Large intestine (tissue), 3 donors: ENCODE data around the gene SLC5A1. TPM values are rescaled to one million over a fixed set of nuclear protein-coding genes. Genes with fewer than 3 reads are reported as not detected.
A peak's percentile ranks its signal among the peaks of the same experiment; 100 is the strongest.

Experiments
- DNase-seq, 2 donors: peaks; one replicate each; pipeline versions ENCODE4 v3.0.0 to v3.0.0-alpha.2; 2013
- H3K27ac ChIP-seq: one replicate; pipeline ENCODE4 v1.5.1; 2013; ENCODE audit warnings: low read length
- H3K27me3 ChIP-seq: 2 replicates; pipeline ENCODE4 v1.6.1; 2013; ENCODE audit warnings: low read length; ENCODE audit not compliant: control insufficient read depth, insufficient read depth
- H3K36me3 ChIP-seq: 2 replicates; pipeline ENCODE4 v1.6.1; 2013; ENCODE audit warnings: low read length; ENCODE audit not compliant: control insufficient read depth, insufficient read depth
- H3K4me1 ChIP-seq: one replicate; pipeline ENCODE4 v1.6.1; 2013; ENCODE audit warnings: low read length; ENCODE audit not compliant: control insufficient read depth, insufficient read depth
- H3K4me3 ChIP-seq: one replicate; pipeline ENCODE4 v1.5.1; 2013; ENCODE audit warnings: low read length
- H3K9me3 ChIP-seq: one replicate; pipeline ENCODE4 v1.6.1; 2013; ENCODE audit warnings: mild to moderate bottlenecking, low read depth, low read length, moderate library complexity; ENCODE audit not compliant: control insufficient read depth
- WGBS: methylation state at CpG from one replicate; pipeline ENCODE4 v1.1.5; 2013; ENCODE audit warnings: low lambda C conversion rate; ENCODE audit not compliant: insufficient coverage; 5-methylcytosine and 5-hydroxymethylcytosine counted together
- polyA plus RNA-seq: library from polyadenylated mRNA; unstranded; fragments of 120-200 nt; gene quantifications from one replicate; pipeline ENCODE4 v1.2.1, GENCODE V29; 2013

The SLC5A1 gene
- polyA plus RNA-seq, 1 donor: 166 TPM

DNA sequence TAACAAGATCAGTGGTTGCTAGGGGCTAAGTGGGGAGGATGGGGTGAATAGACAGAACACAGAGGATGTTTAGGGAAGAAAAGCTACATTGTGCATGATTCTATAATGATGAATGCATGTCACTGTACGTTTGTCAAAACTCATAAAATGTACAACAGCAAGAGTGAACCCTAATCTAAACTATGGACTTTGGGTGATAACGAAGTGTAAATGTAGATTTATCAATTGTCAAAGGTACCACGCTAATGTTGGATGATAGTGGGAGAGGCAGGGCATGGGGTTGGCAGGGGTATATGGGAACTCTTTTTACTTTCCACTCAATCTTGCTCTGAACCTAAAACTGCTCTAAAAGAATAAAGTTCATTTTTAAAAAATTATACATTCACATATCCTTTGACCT lies 21.3 kb upstream of the SLC5A1 start:
- Histone ChIP-seq H3K4me3 (no peak overlapping the region), H3K27me3 (no peaks in the 10 kb centered on the region), H3K9me3 (no peaks in the 10 kb centered on the region), H3K27ac (peak overlapping the region; percentile 90), H3K4me1 (peaks cover 35% of the 10 kb centered on the region), H3K36me3 (no peaks in the 10 kb centered on the region)
- peak in 1 of 2 donors; percentile 68 for DNase-seq
- WGBS: 20% methylated on average over 1 of the region's 3 CpGs

DNA sequence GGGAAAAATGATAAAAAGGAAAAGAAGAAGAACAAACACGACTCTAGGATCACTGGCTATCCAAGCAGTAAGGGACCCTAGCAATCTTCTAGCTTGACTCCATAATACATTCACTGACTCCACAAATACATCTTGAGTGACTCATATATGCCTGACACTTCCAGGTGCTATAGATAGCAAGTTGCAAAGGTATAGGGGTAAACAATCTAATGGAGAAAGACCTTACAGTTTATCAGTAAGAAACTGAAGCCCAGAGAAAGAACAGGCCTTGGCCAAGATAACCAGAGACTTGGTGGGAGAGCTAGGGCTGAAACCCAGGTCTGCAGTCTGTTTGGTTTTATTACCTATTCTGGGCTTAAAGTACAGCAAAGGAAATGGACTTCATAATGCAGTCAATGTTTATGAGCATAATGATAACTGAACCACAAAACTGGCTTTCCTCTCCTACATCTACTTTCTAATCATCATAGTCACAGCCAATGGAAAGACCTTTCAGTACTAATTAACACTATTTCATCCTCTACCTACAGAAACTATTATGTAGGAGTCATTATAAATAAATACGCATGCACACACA lies 19.7 kb upstream of the SLC5A1 start:
- H3K36me3 ChIP-seq: no peaks in the 10 kb centered on the region
- H3K4me3 ChIP-seq: no peak overlapping the region
- peak; percentile 78 to 92 for DNase-seq
- no peaks in the 10 kb centered on the region for H3K27me3 ChIP-seq
- H3K4me1 ChIP-seq: peaks cover 35% of the 10 kb centered on the region
- peak overlapping the region; percentile 90 for H3K27ac ChIP-seq
- no peaks in the 10 kb centered on the region for H3K9me3 ChIP-seq
- WGBS: 0% methylated on average over 1 of the region's 2 CpGs

DNA sequence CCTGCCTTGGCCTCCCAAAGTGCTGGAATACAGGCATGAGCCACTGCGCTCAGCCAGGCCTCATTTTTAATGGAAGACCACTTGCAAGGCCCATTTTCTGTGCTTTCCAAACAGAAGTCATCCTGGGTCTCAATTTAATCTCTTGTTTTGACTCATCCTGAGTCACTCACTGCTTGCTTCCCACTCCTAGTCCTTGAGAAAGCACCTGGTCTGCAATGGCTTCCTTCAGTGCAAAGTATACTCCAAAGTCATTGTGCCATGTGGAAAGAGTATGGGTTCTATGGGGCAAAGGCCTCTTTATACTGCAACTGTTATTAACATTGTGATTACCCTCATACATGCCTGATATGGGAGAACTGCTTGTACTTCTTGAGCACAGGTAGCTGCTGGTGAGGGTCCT lies 18.3 kb upstream of the SLC5A1 start:
- no CpG with 5 or more reads among the region's 1 CpG for WGBS
- Histone ChIP-seq H3K9me3 (no peaks in the 10 kb centered on the region), H3K4me3 (no peak overlapping the region), H3K4me1 (peaks cover 38% of the 10 kb centered on the region), H3K27me3 (no peaks in the 10 kb centered on the region), H3K27ac (peak overlapping the region; percentile 90), H3K36me3 (no peaks in the 10 kb centered on the region)
- peak; percentile 87 to 96 for DNase-seq

- Histone ChIP-seq H3K36me3 (no peaks in the 10 kb centered on the region), H3K27me3 (no peaks in the 10 kb centered on the region), H3K4me1 (peaks cover 14% of the 10 kb centered on the region), H3K9me3 (no peaks in the 10 kb centered on the region), H3K27ac (no peak overlapping the region), H3K4me3 (no peak overlapping the region)
- peak in 1 of 2 donors; percentile 60 for DNase-seq
- 67% methylated on average over 2 of the region's 4 CpGs for WGBS
These were observed 12.4 kb upstream of the SLC5A1 start for GRCh38 chr22:32030518-32031247.

DNA sequence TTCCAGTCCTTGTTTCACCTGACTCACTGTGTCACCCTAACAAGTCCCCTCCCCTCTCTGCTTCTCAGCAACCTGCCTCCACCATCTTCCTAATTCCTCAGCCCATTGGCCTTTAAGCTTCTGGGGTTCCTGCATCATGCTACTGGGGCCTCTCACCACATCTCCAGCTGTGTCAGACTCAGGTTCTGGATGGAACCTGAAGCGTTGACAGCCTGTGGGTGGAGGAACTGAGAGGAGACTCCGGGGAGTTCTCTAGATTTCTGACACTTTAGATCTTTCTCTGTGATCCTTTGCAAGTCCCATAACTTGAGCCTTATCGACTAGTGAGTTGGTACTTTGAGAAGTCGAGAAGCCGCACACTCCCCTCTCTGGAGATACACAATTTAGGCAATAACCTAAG lies 11.6 kb upstream of the SLC5A1 start:
- H3K4me1 ChIP-seq: peaks cover 14% of the 10 kb centered on the region
- no peak overlapping the region for H3K4me3 ChIP-seq
- no peaks in the 10 kb centered on the region for H3K36me3 ChIP-seq
- no peaks in the 10 kb centered on the region for H3K27me3 ChIP-seq
- H3K9me3 ChIP-seq: no peaks in the 10 kb centered on the region
- WGBS: no CpG with 5 or more reads among the region's 5 CpGs
- no peak for DNase-seq
- no peak overlapping the region for H3K27ac ChIP-seq

GRCh38 chr22:32034275-32034674 lies 8.8 kb upstream of the SLC5A1 start:
- no peak for DNase-seq
- Histone ChIP-seq H3K27ac (no peak overlapping the region), H3K36me3 (no peaks in the 10 kb centered on the region), H3K9me3 (no peaks in the 10 kb centered on the region), H3K27me3 (no peaks in the 10 kb centered on the region), H3K4me1 (peaks cover 14% of the 10 kb centered on the region), H3K4me3 (no peak overlapping the region)
- no CpG with 5 or more reads among the region's 5 CpGs for WGBS

DNA sequence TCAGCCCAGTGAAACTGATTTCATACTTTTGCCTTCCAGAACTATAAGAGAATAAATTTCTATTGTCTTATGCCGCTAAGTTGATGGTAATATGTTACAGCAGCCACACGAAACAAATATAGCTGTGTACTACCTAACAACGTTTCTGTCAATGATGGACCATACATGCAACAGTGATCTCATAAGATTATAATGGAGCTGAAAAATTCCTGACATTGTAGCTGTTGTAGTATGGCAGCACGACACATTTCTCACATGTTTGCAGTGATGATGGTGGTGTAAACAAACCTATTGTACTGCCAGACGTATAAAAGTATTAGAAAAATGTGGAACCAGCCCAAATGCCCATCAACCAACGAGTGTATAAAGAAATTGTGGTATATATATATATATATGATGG lies 5.8 kb upstream of the SLC5A1 start:
- Histone ChIP-seq H3K4me1 (peaks cover 8% of the 10 kb centered on the region), H3K27me3 (peaks cover 2% of the 10 kb centered on the region), H3K4me3 (no peak overlapping the region), H3K36me3 (no peaks in the 10 kb centered on the region), H3K9me3 (no peaks in the 10 kb centered on the region), H3K27ac (no peak overlapping the region)
- 87% methylated on average over 3 of the region's 6 CpGs for WGBS
- DNase-seq: no peak

DNA sequence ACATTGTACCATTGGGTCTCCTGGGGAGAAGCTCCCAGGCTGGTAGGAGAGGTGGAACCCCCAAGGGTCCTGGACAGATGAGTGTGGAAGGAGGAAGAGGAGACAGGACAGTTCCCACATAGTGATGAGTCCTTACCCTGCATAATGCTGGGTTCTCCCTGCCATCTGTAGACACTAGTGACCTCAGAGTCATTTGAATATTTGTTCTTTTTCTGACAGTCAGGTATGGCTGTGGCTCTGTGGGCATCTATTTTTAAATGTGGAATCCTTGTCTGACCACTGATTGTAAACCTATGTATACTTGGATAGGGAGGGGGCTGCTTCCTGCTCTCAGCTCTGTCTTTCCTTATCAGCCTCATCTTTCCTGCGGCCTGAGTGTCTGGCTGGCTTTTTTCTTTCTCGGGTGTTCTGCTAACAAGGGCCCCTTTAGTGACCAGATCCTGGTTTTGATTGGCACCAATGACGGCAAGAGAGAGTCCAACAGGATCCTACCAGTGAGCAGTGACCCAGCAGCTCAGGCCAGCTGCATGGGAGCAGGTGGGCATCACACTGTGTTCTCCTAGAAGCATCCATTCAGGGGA lies 2.6 kb upstream of the SLC5A1 start:
- no CpG with 5 or more reads among the region's 3 CpGs for WGBS

DNA sequence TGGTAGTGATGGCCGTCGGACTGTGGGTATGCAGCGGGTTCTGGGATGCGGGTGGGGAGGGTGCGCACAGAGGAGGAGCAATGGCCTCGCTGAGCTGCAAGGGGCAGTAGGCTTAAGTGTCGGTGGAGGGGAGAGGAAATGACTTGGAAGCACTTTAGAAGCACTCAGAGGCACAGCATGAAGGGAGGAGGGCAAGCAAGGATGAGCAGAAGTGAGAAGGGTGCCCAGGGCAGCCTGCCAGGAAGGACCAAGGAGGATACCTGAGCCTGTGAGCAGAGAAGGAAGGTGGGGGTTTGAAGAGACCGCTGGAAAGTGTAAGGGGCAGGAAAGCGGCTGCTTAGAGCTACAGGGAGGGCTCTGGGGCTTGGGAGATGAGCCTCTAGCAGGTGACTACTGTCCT lies 330 bp downstream of the SLC5A1 start:
- Histone ChIP-seq H3K27ac (peak overlapping the region; percentile 76), H3K9me3 (no peaks in the 10 kb centered on the region), H3K36me3 (peaks cover 3% of the 10 kb centered on the region), H3K27me3 (peaks cover 2% of the 10 kb centered on the region), H3K4me3 (peak overlapping the region; percentile 56), H3K4me1 (peaks cover 20% of the 10 kb centered on the region)
- no peak for DNase-seq
- no CpG with 5 or more reads among the region's 9 CpGs for WGBS

More for the DNA sequence above, 2.6 kb upstream of the SLC5A1 start:
- Histone ChIP-seq H3K4me3 (no peak overlapping the region), H3K4me1 (peaks cover 20% of the 10 kb centered on the region), H3K27ac (no peak overlapping the region), H3K9me3 (no peaks in the 10 kb centered on the region), H3K36me3 (no peaks in the 10 kb centered on the region), H3K27me3 (peaks cover 2% of the 10 kb centered on the region)
- DNase-seq: no peak

- peaks cover 4% of the 10 kb centered on the region for H3K36me3 ChIP-seq
- H3K27ac ChIP-seq: peak overlapping the region; percentile 76
- H3K4me3 ChIP-seq: peak overlapping the region; percentile 56
- no peaks in the 10 kb centered on the region for H3K9me3 ChIP-seq
- no peak for DNase-seq
- peaks cover 2% of the 10 kb centered on the region for H3K27me3 ChIP-seq
- H3K4me1 ChIP-seq: peaks cover 22% of the 10 kb centered on the region
- WGBS: no CpG with 5 or more reads among the region's 1 CpG
These were observed 1.4 kb downstream of the SLC5A1 start for GRCh38 chr22:32044477-32044876.
